T-helper 17 cell (primary cell): ENCODE results near the gene RXRA. TPM values are rescaled to one million over a fixed set of nuclear protein-coding genes. Genes with fewer than 3 reads are reported as not detected.
A peak's percentile ranks its signal among the peaks of the same experiment; 100 is the strongest.

ENCODE experiments used
- ATAC-seq: fragments of 150-1000 bp; cut with Tn5 transposase; 2 replicates; pipeline ENCODE4 v1.10.0; 2021; ENCODE audit warnings: mild to moderate bottlenecking, moderate library complexity
- DNase-seq, 3 donors: peaks; one replicate each; pipeline versions ENCODE4 v3.0.0 to v3.0.0-alpha.2; 2020 to 2021
- H3K9me3 ChIP-seq: one replicate; pipeline ENCODE4 v1.7.0; 2013; ENCODE audit warnings: low read length, mild to moderate bottlenecking; ENCODE audit not compliant: control insufficient read depth, poor library complexity, severe bottlenecking
- H3K27ac Mint-ChIP-seq: one replicate; pipeline ENCODE4 v1.8.0; 2022; ENCODE audit warnings: mild to moderate bottlenecking, moderate library complexity, mixed read lengths
- H3K27me3 Mint-ChIP-seq: one replicate; pipeline ENCODE4 v1.8.0; 2022; ENCODE audit warnings: mixed read lengths
- H3K36me3 Mint-ChIP-seq: one replicate; pipeline ENCODE4 v1.8.0; 2022; ENCODE audit warnings: low read depth, mixed read lengths
- H3K4me1 Mint-ChIP-seq: one replicate; pipeline ENCODE4 v1.8.0; 2022; ENCODE audit warnings: mild to moderate bottlenecking, mixed read lengths
- H3K4me3 Mint-ChIP-seq: one replicate; pipeline ENCODE4 v1.8.0; 2022; ENCODE audit warnings: mild to moderate bottlenecking, moderate library complexity, mixed read lengths
- total RNA-seq, 4 donors: library from RNA in 2 of 4; stranded (reverse) in 2 of 4; gene quantifications; one replicate each; pipeline ENCODE4 v1.2.3 and lab custom pipeline; 2022 to 2026

RXRA gene
- total RNA-seq, 2 donors from 2014 or later = 7.5 to 10.6 TPM

GRCh38 chr9:134356496-134357470 lies 30.5 kb downstream of the RXRA start:
- no peak overlapping the region for H3K27ac Mint-ChIP-seq
- H3K4me3 Mint-ChIP-seq = no peak overlapping the region
- DNase-seq (no peak), ATAC-seq (no peak)
- no peaks in the 10 kb centered on the region for H3K27me3 Mint-ChIP-seq
- no peaks in the 10 kb centered on the region for H3K36me3 Mint-ChIP-seq
- no peaks in the 10 kb centered on the region for H3K9me3 ChIP-seq
- peaks cover 6% of the 10 kb centered on the region for H3K4me1 Mint-ChIP-seq

GRCh38 chr9:134357631-134358025 lies 31.4 kb downstream of the RXRA start:
- ATAC-seq (no peak), DNase-seq (no peak)
- peak overlapping the region; percentile 31 for H3K4me3 Mint-ChIP-seq
- no peaks in the 10 kb centered on the region for H3K36me3 Mint-ChIP-seq
- peaks cover 4% of the 10 kb centered on the region for H3K4me1 Mint-ChIP-seq
- H3K27ac Mint-ChIP-seq = no peak overlapping the region
- H3K9me3 ChIP-seq = no peaks in the 10 kb centered on the region
- no peaks in the 10 kb centered on the region for H3K27me3 Mint-ChIP-seq

GRCh38 chr9:134358026-134358661 lies 31.9 kb downstream of the RXRA start:
- H3K9me3 ChIP-seq = no peaks in the 10 kb centered on the region
- Mint-ChIP-seq H3K4me3 (no peak overlapping the region), H3K27ac (no peak overlapping the region), H3K36me3 (no peaks in the 10 kb centered on the region), H3K4me1 (peaks cover 4% of the 10 kb centered on the region), H3K27me3 (no peaks in the 10 kb centered on the region)
- no peak for ATAC-seq
- DNase-seq = no peak

GRCh38 chr9:134358662-134359319 lies 32.5 kb downstream of the RXRA start:
- no peak for ATAC-seq
- Mint-ChIP-seq H3K4me1 (peaks cover 4% of the 10 kb centered on the region), H3K36me3 (no peaks in the 10 kb centered on the region), H3K4me3 (no peak overlapping the region), H3K27me3 (no peaks in the 10 kb centered on the region), H3K27ac (no peak overlapping the region)
- DNase-seq = no peak
- no peaks in the 10 kb centered on the region for H3K9me3 ChIP-seq

GRCh38 chr9:134359493-134360179 lies 33.4 kb downstream of the RXRA start:
- ATAC-seq = peak; percentile 28
- no peaks in the 10 kb centered on the region for H3K9me3 ChIP-seq
- no peak for DNase-seq
- Mint-ChIP-seq H3K27me3 (no peaks in the 10 kb centered on the region), H3K36me3 (no peaks in the 10 kb centered on the region), H3K4me1 (peaks cover 4% of the 10 kb centered on the region), H3K4me3 (no peak overlapping the region), H3K27ac (no peak overlapping the region)

- H3K9me3 ChIP-seq = no peaks in the 10 kb centered on the region
- no peak overlapping the region for H3K27ac Mint-ChIP-seq
Observed at GRCh38 chr9:134360180-134360759, 34.0 kb downstream of the RXRA start.

GRCh38 chr9:134360897-134361296 lies 34.6 kb downstream of the RXRA start:
- Mint-ChIP-seq H3K27me3 (no peaks in the 10 kb centered on the region), H3K4me3 (no peak overlapping the region), H3K27ac (no peak overlapping the region), H3K4me1 (peaks cover 7% of the 10 kb centered on the region), H3K36me3 (no peaks in the 10 kb centered on the region)
- no peaks in the 10 kb centered on the region for H3K9me3 ChIP-seq
- ATAC-seq (no peak), DNase-seq (no peak)

More at GRCh38 chr9:134360180-134360759, 34.0 kb downstream of the RXRA start:
- Mint-ChIP-seq H3K4me3 (no peak overlapping the region), H3K4me1 (peaks cover 4% of the 10 kb centered on the region), H3K36me3 (no peaks in the 10 kb centered on the region), H3K27me3 (no peaks in the 10 kb centered on the region)
- ATAC-seq = no peak
- DNase-seq = no peak

GRCh38 chr9:134361426-134361825 lies 35.2 kb downstream of the RXRA start:
- no peaks in the 10 kb centered on the region for H3K9me3 ChIP-seq
- ATAC-seq (no peak), DNase-seq (no peak)
- no peak overlapping the region for H3K4me3 Mint-ChIP-seq
- H3K4me1 Mint-ChIP-seq = peaks cover 7% of the 10 kb centered on the region
- no peak overlapping the region for H3K27ac Mint-ChIP-seq
- no peaks in the 10 kb centered on the region for H3K27me3 Mint-ChIP-seq
- H3K36me3 Mint-ChIP-seq = no peaks in the 10 kb centered on the region

GRCh38 chr9:134361843-134362414 lies 35.7 kb downstream of the RXRA start:
- Mint-ChIP-seq H3K4me3 (no peak overlapping the region), H3K36me3 (no peaks in the 10 kb centered on the region), H3K27me3 (no peaks in the 10 kb centered on the region), H3K27ac (no peak overlapping the region), H3K4me1 (peaks cover 8% of the 10 kb centered on the region)
- no peak for ATAC-seq
- H3K9me3 ChIP-seq = no peaks in the 10 kb centered on the region
- no peak for DNase-seq

GRCh38 chr9:134363450-134363849 lies 37.2 kb downstream of the RXRA start:
- ATAC-seq (no peak), DNase-seq (no peak)
- Mint-ChIP-seq H3K27ac (no peak overlapping the region), H3K27me3 (no peaks in the 10 kb centered on the region), H3K4me1 (peaks cover 11% of the 10 kb centered on the region), H3K36me3 (peaks cover 1% of the 10 kb centered on the region), H3K4me3 (no peak overlapping the region)
- H3K9me3 ChIP-seq = no peaks in the 10 kb centered on the region

- Mint-ChIP-seq H3K36me3 (peaks cover 3% of the 10 kb centered on the region), H3K4me1 (peaks cover 14% of the 10 kb centered on the region), H3K4me3 (no peak overlapping the region), H3K27me3 (no peaks in the 10 kb centered on the region), H3K27ac (no peak overlapping the region)
- DNase-seq (no peak), ATAC-seq (no peak)
- H3K9me3 ChIP-seq = no peaks in the 10 kb centered on the region
Observed at GRCh38 chr9:134364391-134365114, 38.3 kb downstream of the RXRA start.

- peaks cover 3% of the 10 kb centered on the region for H3K36me3 Mint-ChIP-seq
- no peaks in the 10 kb centered on the region for H3K27me3 Mint-ChIP-seq
- ATAC-seq (no peak), DNase-seq (no peak)
- peaks cover 14% of the 10 kb centered on the region for H3K4me1 Mint-ChIP-seq
- H3K27ac Mint-ChIP-seq = peak overlapping the region; percentile 83
- no peak overlapping the region for H3K4me3 Mint-ChIP-seq
- H3K9me3 ChIP-seq = no peaks in the 10 kb centered on the region
Observed at GRCh38 chr9:134365115-134365596, 38.9 kb downstream of the RXRA start.
